Measurements from ENCODE around the gene PKLR.
A peak's percentile ranks its signal among the peaks of the same experiment; 100 is the strongest.

DNA sequence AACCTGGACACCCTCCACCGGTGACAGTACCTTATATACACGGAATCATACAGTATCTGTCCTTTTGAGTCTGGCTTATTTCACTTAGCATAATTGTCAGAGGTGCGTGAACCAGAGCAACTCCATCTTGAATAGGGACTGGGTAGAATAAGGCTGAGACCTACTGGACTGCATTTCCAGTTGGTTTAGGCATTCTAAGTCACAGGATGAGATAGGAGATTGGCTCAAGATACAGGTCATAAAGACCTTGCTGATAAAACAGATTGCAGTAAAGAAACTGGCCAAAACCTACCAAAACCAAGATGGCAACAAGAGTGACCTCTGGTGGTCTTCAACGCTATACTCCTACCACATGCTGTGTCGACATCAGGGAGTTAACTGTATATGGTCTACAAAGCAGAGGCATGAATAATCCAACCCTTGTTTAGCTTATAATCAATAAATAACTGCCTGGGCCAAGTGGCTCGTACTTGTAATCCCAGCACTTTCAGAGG lies 6.1 kb upstream of the PKLR start:
- TF ChIP-seq SIN3A (IDR thresholded peaks at IDR 0.05; ENCODE audit: borderline replicate concordance, low read depth, low read length) (no peak), RAD21 (IDR thresholded peaks at IDR 0.05; ENCODE audit: low read length) (peak; percentile 63), ZBTB33 (IDR thresholded peaks at IDR 0.05; ENCODE audit: borderline replicate concordance, low read depth) (no peak)
- TF ChIP-seq, protein P1, sequence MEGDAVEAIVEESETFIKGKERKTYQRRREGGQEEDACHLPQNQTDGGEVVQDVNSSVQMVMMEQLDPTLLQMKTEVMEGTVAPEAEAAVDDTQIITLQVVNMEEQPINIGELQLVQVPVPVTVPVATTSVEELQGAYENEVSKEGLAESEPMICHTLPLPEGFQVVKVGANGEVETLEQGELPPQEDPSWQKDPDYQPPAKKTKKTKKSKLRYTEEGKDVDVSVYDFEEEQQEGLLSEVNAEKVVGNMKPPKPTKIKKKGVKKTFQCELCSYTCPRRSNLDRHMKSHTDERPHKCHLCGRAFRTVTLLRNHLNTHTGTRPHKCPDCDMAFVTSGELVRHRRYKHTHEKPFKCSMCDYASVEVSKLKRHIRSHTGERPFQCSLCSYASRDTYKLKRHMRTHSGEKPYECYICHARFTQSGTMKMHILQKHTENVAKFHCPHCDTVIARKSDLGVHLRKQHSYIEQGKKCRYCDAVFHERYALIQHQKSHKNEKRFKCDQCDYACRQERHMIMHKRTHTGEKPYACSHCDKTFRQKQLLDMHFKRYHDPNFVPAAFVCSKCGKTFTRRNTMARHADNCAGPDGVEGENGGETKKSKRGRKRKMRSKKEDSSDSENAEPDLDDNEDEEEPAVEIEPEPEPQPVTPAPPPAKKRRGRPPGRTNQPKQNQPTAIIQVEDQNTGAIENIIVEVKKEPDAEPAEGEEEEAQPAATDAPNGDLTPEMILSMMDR (IDR thresholded peaks at IDR 0.05) = peak; percentile 57
